ENCODE results near the gene ZBTB9.

- TF ChIP-seq POLR2A (IDR thresholded peaks at IDR 0.05) (no peak), CTCF (IDR thresholded peaks at IDR 0.05) (no peak)
Observed at GRCh38 chr6:33505548-33506370, 51.4 kb downstream of the ZBTB9 start.

Measured in uterus (tissue), 2 donors.